ENCODE results near the gene UVRAG.
"Not testable (repeated sequence)": the region's sequence is repeated elsewhere in the genome, so short reads cannot be mapped to it uniquely, and the experiment has no call there.

The UVRAG gene

DNA sequence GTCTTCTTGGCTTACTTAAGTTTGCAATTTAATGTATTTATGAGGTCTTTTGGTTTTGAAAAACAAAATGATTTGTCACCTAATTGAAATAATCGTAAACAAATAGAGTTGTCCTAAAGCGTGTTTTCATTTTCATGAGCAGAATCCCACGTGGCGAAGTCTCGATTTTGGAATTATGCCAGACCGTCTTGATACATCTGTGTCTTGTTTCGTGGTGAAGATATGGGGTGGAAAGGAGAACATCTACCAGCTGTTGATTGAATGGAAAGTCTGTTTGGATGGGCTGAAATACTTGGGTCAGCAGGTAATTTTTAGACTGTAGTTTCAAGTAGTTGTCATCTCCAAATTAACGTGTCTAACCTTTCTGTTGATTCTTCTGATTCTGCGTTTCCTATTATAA lies 64.7 kb downstream of the UVRAG start:
- DNase-seq (ENCODE audit: low spot score), result no peak

DNA sequence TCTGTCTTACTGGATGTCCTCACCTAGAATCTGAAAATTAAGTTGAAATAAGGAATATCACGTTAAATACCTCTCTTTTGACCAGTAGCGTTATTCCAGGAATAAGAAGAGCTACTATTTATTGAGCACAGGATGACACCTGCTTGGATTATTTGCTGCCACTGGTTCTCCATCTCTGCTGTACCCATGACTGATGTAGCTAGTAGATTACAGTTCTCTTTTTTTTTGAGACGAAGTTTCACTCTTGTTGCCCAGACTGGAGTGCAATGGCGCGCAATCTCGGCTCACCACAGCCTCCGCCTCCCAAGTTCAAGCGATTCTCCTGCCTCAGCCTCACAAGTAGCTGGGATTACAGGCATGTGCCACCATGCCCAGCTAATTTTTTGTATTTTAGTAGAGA lies 65.3 kb downstream of the UVRAG start:
- DNase-seq (ENCODE audit: low spot score), result not testable (repeated sequence)

DNA sequence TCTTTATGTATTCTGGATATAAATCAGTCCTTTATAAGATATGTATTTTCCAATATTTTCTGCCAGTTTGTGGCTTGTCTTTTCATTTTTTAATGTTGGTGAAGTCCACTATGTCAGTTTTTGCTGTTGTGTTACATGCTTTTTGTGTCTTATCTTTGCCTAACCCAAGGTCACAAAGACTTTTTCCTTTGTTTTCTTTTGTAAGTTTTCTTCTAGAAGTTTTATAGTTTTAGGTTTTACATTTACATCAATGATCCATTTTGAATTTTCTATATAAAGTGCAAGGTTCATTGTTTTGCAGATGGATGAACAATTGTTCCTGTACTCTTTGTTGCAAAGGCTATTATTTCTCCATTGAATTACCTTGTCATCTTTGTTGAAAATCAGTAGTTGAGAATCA lies 69.3 kb downstream of the UVRAG start:
- DNase-seq (ENCODE audit: low spot score), result no peak

DNA sequence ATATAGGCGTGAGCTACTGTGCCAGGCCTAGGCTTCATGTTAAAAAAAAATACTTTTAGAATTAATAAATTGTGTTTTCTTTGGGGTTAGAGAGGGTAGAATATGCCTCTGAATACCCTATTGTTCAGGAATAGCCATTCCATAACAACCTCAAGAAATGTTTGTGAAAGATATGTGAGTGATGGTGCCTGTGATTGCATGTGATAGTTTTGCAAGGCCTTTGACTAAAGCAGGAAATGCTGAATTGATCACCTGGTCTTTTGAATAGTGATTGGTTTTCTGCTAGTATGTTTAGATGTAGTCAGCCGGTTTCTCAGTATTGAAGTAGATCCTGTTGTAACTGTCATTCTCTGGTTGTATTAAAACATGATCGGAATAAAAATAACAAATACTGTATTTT lies 73.4 kb downstream of the UVRAG start:
- DNase-seq (ENCODE audit: low spot score), result no peak

DNA sequence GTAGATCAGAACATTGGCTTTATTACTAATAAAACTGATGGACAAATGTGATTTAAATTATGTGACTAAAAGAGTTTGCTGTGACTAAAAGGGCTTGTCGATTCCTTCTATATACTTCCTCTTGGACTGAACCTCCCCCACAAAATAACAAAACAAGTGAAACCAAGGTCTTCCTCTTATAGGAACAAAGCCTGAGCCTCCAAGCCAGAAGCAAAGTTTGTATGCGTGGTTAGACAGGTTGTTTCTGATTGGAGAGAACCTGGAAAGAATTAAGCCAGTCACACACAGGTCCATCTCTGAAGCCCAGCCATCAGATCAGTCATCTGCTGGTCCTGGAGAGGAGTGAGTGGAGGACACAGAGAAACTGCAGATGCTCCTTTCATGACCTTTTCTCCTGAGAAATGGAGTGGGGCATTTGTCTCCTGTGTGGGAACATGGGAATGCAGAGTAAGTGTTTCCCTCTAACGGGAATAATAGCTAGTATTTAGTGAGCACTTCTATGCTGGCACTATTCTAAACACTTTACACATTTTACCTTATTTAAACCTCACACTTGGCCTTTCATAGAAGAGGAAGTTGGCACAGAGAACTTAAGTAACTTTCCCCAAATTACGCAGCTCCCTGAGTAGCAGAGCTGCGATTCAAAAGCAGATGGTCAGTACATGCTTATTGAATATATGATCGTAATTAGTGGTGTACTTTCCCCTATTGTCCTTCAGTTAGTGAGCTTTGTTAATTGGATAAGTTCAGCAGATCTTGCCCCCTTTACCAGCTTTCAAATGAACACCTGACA lies 77.1 kb downstream of the UVRAG start:
- no peak for DNase-seq (ENCODE audit: low spot score)

DNA sequence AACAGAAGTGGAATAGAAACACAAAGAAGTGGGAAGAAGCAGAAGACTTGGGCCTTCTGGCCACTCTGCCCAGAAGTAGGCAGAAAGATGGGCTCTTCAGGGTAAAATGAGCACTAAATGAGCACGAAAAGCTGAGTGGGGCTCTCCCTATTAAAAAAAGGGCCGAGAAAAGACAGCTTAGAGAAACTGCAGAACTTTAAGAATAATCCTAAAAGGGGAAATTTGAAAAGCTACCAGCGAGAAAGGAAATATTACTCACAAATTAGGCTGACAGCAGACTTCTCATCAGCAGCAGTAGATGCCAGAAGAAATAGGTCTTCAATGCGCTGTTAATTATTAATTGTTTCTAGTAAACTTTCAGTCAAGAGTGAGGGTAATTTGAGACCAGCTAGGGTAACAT lies 78.2 kb downstream of the UVRAG start:
- no peak for DNase-seq (ENCODE audit: low spot score)

DNA sequence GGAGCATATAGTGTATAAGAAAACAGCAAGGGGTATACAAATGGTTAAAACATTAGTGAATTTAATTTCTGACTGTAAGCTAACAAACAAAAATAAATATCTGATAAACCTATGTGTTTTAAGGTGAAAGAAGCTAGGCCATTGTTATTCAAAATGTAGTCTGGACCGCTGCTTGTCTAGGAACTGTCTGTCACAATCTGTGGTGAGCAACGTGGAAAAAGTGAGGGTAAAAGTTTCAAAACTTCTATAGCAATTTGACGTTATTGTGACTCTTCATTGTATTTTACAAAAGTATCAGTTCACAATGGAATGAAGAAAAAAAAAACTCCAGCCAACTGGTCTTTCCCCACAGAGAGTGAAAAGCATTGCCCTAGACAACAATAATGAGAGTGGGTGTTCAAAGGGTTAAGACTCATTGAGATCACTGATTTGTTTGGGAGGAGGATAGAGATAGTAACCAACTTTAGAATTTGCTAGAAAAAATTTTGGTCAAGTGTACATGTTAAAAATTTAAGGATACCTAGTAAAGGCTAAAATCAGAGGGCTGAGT lies 79.1 kb downstream of the UVRAG start:
- DNase-seq (ENCODE audit: low spot score), result no peak

DNA sequence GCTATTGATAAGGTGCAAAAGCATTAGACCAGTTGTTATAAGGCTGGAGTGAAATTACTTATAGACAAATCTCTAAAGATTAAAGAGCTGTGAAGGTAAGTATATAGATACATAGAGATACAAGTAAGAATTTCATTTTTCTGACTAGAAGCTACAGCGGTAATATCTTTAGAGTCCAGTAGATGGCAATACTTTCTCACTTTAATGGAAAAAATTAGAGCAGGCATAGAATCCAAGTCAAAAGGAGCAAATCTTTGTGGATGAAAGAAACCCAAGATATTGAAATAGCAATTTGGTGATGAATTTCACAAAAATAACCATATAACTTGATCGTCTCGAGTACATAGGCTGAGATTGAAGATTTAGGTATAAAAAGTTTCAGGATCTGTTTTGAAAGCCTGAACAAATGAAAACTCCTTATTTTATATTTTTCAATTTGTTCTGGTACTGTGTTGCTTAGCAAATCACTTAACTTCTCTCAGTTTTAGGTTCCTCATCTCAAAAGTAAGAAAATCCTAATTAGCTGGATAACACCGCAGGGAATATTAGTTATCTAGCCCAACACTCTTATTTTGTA lies 81.9 kb downstream of the UVRAG start:
- peak; percentile 27 for DNase-seq (ENCODE audit: low spot score)

DNA sequence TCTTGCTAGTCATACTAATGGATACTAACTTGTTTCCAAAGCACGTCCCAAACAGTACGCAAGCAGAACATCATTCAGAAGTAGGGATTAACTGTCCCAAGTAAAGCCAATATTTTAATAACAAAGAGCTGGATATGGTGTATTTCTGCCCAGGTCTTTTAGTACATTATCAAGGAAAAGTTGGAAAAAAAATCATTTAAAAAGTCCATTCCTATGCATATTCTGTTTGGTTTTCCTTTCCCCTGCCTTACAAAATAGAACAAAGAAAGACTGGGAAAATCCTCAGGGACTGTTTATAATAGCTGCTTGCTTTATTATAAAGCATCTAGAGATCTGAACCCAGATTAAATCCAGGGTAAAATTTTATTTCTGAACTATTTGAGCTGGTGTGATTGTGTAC lies 83.9 kb downstream of the UVRAG start:
- DNase-seq (ENCODE audit: low spot score), result no peak

DNA sequence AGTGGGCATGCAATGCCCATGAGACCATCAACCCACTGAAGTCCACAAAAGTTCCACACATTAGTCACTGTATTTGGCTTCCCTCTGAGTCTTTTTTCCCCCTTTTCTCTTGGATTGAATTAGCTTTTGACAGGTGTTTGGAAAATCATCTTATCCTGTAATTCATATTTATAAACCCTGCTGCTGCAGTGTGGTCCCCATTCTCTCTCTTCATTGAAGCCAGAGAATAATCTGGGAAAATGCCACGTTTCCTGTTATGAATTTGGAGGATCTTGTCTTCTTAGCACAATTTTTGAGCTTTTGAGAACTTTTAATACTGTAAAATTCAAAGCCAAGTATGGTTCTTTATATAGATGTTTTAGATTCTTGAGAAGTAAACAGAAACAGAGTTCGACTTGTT lies 84.8 kb downstream of the UVRAG start:
- no peak for DNase-seq (ENCODE audit: low spot score)

DNA sequence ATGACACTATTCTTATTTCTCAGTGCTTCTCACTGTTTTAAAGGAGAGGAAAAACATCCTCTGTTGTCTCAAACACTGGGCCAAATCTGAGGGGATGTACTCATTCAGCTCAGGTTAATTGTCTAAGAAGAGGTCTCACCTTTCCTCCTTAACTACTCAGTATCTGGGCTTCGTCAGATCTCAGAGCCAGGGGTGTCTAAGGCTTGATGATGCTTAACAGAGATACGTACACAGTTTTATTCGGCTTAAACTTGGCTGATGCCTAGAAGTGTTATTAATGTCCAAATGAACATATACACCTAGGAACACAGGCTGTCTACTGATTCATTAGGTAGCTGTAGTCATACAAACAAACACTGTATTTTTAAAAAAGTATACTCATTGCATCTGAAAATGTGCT lies 85.8 kb downstream of the UVRAG start:
- no peak for DNase-seq (ENCODE audit: low spot score)

DNA sequence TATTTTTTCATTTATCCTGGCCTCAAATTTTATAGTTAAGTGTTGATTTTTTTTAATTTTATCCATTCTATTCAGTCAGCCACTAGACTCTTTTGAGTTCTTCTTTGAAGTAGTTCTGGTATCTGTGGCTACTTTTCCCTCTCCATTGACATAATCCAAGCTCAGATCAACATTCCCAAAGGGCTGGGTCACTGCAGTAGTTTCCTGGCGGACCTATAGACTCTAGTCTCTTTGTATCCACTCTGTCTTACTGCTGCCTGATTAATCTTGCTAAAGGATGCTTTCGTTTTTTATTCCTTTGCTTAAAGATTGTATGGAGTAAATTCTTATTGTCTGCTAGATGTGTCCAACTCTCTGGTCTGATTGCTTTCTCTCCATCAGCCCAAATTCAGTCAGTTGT lies 87.6 kb downstream of the UVRAG start:
- no peak for DNase-seq (ENCODE audit: low spot score)

DNA sequence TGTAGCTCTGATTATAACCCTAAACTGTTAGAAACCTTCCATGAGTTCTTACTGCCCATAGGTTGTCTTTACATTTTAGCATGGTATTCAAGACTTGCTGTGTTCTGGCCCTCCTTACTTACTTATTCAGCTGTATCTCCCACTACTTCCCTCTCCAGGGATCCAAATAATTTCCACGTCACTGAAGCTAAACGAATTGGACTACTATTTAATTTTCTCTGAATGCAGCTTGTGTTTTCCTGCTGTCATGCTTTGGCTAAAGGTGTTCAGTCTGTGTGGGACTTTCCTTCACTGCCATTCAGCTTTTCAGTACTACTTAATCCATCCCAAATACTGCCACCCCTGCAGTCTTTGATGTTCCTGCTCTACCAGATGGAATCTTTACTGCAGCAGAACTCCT lies 88.3 kb downstream of the UVRAG start:
- no peak for DNase-seq (ENCODE audit: low spot score)

DNA sequence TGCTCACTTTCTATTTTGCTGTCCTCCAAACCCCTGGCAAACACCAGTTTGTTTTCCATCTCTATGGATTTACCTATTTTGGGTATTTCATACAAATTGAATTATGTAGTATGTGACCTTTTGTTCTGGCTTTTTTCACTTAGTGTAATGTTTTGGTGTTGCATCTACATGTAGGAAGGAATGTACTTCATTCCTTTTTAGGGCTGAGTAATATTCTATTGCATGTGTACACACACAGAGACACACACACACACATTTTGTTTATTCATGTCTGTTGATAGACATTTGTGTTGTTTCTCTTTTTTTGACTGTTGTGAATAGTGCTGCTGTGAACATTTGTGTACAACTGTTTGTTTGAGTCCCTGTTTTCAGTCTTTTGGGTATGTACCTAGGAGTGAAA lies 90.4 kb downstream of the UVRAG start:
- no peak for DNase-seq (ENCODE audit: low spot score)

DNA sequence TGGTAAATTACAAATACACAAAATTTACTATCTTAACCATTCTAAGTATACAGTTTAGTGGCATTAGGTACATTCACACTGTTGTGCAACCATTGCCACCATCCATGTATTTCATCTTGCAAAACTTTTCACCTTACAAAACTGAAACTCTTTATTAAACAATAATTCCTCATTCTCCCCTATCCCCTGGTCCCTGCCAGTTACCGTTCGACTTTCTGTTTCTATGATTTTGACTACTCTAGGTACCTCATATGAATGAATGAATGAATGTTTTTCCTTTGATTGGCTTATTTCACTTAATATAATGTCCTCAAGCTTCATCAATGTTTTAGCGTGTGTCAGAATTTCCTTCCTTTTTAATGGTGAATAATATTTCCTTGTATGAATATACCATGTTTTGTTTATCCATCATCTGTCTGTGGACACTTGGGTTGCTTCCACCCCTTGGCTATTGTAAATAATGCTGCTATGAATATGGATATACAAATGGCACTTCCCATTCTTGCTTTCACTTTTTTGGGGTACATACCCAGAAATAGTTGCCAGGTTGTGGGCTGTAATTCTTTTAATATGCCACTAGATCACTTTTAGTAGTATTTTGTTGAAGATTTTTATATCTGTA lies 93.0 kb downstream of the UVRAG start:
- no peak for DNase-seq (ENCODE audit: low spot score)

DNA sequence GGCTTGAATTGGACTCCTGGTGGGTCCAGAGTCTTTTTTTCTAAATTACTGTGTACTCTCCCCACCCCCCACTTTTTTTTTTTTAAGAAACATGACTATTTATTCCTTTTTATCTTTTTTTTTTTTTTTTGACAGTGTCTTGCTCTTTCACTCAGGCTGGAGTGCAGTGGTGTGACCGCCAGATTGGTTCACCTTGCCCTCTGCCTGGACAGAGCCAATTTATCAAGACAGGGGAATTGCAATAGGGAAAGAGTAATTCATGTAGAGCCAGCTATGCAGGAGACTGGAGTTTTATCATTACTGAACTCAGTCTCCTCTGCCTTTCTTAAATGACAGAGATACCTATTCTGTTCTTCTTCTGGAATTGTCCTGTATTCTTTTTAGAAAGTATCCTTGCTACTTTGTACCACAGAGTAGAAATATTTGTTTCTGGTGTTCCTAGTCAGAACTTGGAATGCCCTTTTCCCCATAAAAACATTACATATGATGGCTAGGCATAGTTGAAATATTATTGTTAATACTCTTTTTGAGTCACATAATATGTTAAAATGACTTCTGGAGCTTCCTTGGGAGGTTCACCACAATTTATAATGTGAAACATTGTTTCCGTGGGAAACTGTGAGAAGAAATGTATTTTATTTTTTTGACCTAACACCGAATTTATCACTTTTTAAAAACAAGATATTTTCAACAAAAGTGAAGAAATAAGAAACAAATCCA lies 95.6 kb downstream of the UVRAG start:
- DNase-seq (ENCODE audit: low spot score), result no peak

DNA sequence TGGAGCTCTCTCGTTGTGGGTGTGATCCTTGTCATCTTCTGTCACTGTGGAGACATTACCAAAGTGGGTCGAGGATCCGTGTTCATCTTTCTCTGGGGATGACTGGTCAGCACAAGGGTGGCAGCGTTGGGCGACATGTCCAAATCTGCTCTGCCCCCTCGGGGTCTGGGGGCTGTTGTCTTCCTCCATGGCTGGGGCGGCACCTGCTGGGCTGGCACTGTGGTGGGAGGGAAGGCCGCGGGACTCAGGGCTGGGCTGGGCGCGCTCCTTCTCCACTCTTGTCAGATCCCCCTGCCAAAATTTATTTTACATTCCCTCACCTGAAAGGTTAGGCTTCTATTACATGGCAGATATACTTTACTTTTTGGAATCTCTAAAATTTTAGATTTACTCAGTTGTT lies 96.4 kb downstream of the UVRAG start:
- DNase-seq (ENCODE audit: low spot score), result no peak

DNA sequence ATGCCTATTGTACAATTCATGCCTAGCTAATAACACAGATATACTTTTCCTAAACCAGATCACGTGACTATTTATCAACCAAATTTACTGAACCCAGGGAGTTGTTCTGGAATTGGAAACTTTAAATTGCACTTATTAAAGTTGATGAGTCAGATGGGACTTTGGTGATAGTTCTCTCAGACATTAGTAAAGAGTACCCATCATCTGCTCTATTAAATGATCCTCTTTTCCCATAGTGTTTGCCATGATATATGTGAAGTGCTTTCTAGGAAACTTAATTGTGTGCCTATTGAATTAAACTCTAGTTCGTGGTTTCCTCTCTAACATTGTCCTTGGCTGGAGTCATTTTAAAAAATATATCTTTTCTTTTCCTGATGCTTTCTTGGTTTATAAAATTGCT lies 99.0 kb downstream of the UVRAG start:
- no peak for DNase-seq (ENCODE audit: low spot score)

DNA sequence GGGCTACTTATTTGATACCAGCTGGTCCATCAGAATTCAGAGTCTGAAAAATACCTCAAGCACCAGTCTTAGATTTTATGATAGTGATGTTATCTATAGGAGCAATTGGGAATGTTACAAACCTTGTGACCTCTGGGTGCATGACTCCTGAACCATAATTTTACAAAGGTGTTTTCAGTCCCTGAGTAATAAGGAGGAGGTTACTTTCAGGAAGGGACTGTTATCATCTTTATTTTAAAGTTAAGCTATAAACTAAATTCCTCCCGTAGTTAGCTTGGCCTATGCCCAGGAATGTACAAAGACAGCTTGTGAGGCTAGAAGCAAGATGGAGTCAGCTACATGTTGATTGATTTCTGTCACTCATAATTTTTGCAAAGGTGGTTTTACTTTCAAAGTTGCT lies 101.9 kb downstream of the UVRAG start:
- no peak for DNase-seq (ENCODE audit: low spot score)

DNA sequence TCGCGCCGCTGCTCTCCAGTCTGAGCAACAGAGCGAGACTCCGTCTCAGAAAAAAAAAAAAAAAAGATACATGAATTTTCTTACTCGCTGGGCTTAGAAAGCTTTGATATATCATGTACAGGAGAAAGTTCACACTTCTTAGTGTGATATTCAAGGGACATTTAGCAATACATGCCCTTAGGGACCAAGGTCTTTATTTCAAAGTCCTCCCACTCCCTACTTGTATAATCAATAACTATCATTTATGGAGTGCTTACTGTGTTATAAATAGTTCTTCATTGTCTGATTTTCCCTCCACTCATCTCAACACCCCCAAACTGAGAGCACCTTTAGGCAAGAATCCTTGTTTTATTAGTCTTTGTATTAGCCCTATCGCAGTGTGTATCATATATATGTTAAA lies 103.3 kb downstream of the UVRAG start:
- DNase-seq (ENCODE audit: low spot score), result no peak

DNA sequence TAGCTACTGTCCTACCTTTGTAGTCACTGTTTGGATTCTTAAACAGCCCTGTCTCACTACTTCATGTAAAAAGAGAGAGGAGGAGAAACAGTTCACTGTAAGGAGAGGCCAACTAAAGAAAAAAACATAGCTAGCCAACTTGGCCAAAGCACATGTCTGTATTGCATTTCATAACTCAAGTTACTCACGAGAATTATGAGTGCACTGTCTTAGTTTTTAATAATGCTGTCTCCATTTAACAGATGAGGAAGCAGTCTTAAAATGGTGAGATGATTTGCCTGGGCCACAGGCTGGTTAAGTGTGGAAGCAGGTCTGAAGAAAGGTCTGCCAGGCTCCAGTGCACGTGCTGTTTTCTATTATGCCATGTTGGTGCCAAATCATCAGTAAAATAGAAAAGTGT lies 104.5 kb downstream of the UVRAG start:
- DNase-seq (ENCODE audit: low spot score), result no peak

DNA sequence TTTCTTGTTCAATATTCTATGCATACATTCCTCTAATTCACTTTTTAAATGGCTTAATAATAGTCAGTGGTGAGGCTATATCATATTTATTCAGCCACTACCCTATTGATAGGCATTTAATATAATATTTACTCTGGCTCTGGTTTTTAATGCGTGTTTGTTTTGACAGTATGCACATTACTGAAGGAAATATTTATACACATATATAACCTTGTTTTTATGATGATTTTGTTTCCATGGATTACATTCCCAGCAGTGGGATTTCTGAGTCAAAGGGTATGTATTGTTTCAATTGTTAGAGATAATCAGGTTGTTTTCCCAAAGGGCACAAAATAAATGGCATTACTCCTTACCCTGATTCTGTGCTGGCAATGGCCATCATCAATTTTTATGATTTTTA lies 105.8 kb downstream of the UVRAG start:
- no peak for DNase-seq (ENCODE audit: low spot score)

DNA sequence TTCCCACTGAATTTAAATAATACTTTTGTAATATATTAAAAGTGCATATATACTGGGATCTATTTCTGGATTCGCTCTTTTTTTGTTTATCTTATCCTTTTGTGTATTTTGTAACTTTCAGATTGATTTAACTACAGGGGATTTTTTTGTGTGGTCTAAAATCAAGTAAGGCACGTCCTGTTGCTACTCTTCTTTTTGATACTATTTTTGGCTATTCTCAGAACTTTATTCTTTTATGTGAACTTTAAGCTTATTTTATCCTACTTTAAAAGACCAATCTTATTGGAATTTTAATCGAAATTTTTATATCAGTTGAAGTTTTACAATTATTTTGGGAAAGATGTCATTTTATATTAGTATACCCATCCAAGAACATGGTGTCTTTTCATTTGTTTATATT lies 106.8 kb downstream of the UVRAG start:
- DNase-seq (ENCODE audit: low spot score), result no peak

Data from hepatic stellate cell (primary cell).